ENCODE results near the gene FAM89A. TPM values are rescaled to one million over a fixed set of nuclear protein-coding genes. Genes with fewer than 3 reads are reported as not detected.
A peak's percentile ranks its signal among the peaks of the same experiment; 100 is the strongest.

FAM89A gene
- polyA plus RNA-seq, 1 donor (not counting 4 experiments of a cell fraction or from before 2014, with no cell fraction given), result 32.3 TPM

- H3K9me1 ChIP-seq (ENCODE audit: control insufficient read depth, extremely low read depth, insufficient read depth, low read length), result no peaks in the 10 kb centered on the region
- dilution Hi-C loops (cut with MboI; ENCODE audit: extremely low pct_ligation_motif_present, low sequenced_read_pairs), result no loop called here
- H3K27ac ChIP-seq (ENCODE audit: control insufficient read depth, insufficient read depth, low read length), result peak within 1 kb of the TSS; percentile 51
- H4K20me1 ChIP-seq (ENCODE audit: control insufficient read depth, extremely low read depth, insufficient read depth, low read length), result no peaks in the 10 kb centered on the region
- peak; percentile 96 for DNase-seq (ENCODE audit: low read depth, low spot score)
- peaks cover 6 to 18% of the 10 kb centered on the region in 2 experiments for H3K36me3 ChIP-seq (ENCODE audit: control insufficient read depth in 2 of 2, extremely low read depth in 1 of 2, insufficient read depth in 2 of 2, low read length in 2 of 2)
- H3K4me1 ChIP-seq (ENCODE audit: control insufficient read depth, extremely low read depth, insufficient read depth, low read length), result peaks cover 12% of the 10 kb centered on the region
- H3K9me3 ChIP-seq (ENCODE audit: control insufficient read depth, low read depth, low read length), result no peaks in the 10 kb centered on the region
- peak within 1 kb of the TSS; percentile 76 for H3K9ac ChIP-seq (ENCODE audit: control insufficient read depth, extremely low read depth, insufficient read depth, low read length)
- peak within 1 kb of the TSS; percentile 74 for H2AFZ ChIP-seq (ENCODE audit: control insufficient read depth, low read length)
- H3K4me3 ChIP-seq (ENCODE audit: control insufficient read depth in 2 of 3, extremely low read depth in 1 of 3, insufficient read depth in 2 of 3, low read depth in 1 of 3, low read length in 3 of 3), result peak within 1 kb of the TSS; percentile 87 to 93 (median 92)
- TF ChIP-seq, protein P1, sequence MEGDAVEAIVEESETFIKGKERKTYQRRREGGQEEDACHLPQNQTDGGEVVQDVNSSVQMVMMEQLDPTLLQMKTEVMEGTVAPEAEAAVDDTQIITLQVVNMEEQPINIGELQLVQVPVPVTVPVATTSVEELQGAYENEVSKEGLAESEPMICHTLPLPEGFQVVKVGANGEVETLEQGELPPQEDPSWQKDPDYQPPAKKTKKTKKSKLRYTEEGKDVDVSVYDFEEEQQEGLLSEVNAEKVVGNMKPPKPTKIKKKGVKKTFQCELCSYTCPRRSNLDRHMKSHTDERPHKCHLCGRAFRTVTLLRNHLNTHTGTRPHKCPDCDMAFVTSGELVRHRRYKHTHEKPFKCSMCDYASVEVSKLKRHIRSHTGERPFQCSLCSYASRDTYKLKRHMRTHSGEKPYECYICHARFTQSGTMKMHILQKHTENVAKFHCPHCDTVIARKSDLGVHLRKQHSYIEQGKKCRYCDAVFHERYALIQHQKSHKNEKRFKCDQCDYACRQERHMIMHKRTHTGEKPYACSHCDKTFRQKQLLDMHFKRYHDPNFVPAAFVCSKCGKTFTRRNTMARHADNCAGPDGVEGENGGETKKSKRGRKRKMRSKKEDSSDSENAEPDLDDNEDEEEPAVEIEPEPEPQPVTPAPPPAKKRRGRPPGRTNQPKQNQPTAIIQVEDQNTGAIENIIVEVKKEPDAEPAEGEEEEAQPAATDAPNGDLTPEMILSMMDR (optimal IDR thresholded peaks at IDR 0.05 in 1 of 3, IDR thresholded peaks at IDR 0.05 in 1 of 3, conservative IDR thresholded peaks at IDR 0.05 in 1 of 3; ENCODE audit: extremely low read depth in 1 of 3, insufficient read depth in 2 of 3, low read length in 3 of 3), result peak; percentile 26 to 74 (median 41)
- no peak for TF ChIP-seq EZH2 (IDR thresholded peaks at IDR 0.05; ENCODE audit: low read length)
- no peak for FAIRE-seq
- H3K79me2 ChIP-seq (ENCODE audit: control insufficient read depth, insufficient read depth, low read length), result peaks cover 51% of the 10 kb centered on the region
- peak within 1 kb of the TSS; percentile 96 for H3K4me2 ChIP-seq (ENCODE audit: control insufficient read depth, extremely low read depth, insufficient read depth, low read depth, low read length)
- H3K27me3 ChIP-seq (ENCODE audit: control insufficient read depth, extremely low read depth, insufficient read depth, low read length), result no peaks in the 10 kb centered on the region
Observed at GRCh38 chr1:230978491-230979388, 61.3 kb downstream of the FAM89A start, which contains the start of the genes ARV1 and TTC13. TSS of gene ARV1 (plus strand) at chr1:230979094. CDS start at chr1:230979106, 12 bp downstream. TSS of gene TTC13 (minus strand) at chr1:230978861. CDS start at chr1:230978830, 31 bp downstream.

DNA sequence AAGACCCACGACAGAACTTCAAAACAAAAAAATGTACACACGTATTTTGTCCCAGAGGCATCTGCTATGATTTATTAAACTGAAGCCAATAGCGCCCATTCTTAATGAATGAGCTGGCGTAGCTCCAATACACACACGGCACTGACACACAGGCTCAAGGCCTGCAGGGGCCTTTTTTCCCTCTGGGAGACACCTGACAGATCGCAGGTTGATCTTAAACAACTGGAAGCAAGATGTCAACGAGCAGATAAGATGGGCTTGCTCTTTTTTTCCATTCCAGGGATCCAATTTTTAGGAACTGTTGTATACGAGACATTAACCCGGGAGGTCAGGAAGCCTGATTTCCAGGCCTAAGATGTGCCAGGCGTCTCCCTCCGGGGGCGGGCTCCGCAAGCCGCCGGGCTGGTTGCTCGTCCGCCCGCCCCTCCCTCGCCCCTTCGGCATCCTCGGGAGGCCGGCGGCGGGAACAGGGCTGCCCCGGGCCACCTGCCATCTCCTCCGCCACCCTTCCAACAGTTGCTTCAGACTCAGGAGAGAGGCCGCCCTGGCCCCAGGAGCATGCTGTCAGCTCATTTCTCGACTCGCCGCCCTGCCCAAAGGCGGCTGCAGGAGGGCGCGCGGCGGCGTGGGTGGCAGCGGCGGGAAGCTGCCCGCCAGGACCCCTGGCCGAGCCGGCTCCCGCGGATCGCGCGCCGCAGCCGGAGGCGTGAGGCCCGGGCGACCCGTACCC lies 62.1 kb downstream of the FAM89A start:
- Histone ChIP-seq H3K9ac (ENCODE audit: control insufficient read depth, extremely low read depth, insufficient read depth, low read length) (peak overlapping the region; percentile 65), H4K20me1 (ENCODE audit: control insufficient read depth, extremely low read depth, insufficient read depth, low read length) (no peaks in the 10 kb centered on the region), H2AFZ (ENCODE audit: control insufficient read depth, low read length) (peak overlapping the region; percentile 58), H3K9me1 (ENCODE audit: control insufficient read depth, extremely low read depth, insufficient read depth, low read length) (no peaks in the 10 kb centered on the region), H3K27ac (ENCODE audit: control insufficient read depth, insufficient read depth, low read length) (peak overlapping the region; percentile 51), H3K4me1 (ENCODE audit: control insufficient read depth, extremely low read depth, insufficient read depth, low read length) (peaks cover 12% of the 10 kb centered on the region), H3K4me3 (ENCODE audit: control insufficient read depth in 2 of 3, extremely low read depth in 1 of 3, insufficient read depth in 2 of 3, low read depth in 1 of 3, low read length in 3 of 3) (peak overlapping the region; percentile 77 to 92 (median 87)), H3K79me2 (ENCODE audit: control insufficient read depth, insufficient read depth, low read length) (peaks cover 48% of the 10 kb centered on the region), H3K27me3 (ENCODE audit: control insufficient read depth, extremely low read depth, insufficient read depth, low read length) (no peaks in the 10 kb centered on the region), H3K36me3 (ENCODE audit: control insufficient read depth in 2 of 2, extremely low read depth in 1 of 2, insufficient read depth in 2 of 2, low read length in 2 of 2) (peaks cover 6 to 18% of the 10 kb centered on the region in 2 experiments), H3K4me2 (ENCODE audit: control insufficient read depth, extremely low read depth, insufficient read depth, low read depth, low read length) (peak overlapping the region; percentile 96), H3K9me3 (ENCODE audit: control insufficient read depth, low read depth, low read length) (no peaks in the 10 kb centered on the region)
- TF ChIP-seq EZH2 (IDR thresholded peaks at IDR 0.05; ENCODE audit: low read length), result no peak
- TF ChIP-seq, protein P1 (optimal IDR thresholded peaks at IDR 0.05 in 1 of 3, IDR thresholded peaks at IDR 0.05 in 1 of 3, conservative IDR thresholded peaks at IDR 0.05 in 1 of 3; ENCODE audit: extremely low read depth in 1 of 3, insufficient read depth in 2 of 3, low read length in 3 of 3), result no peak
- no peak for FAIRE-seq
- dilution Hi-C loops (cut with MboI; ENCODE audit: extremely low pct_ligation_motif_present, low sequenced_read_pairs), result no loop called here
- no peak for DNase-seq (ENCODE audit: low read depth, low spot score)

Data from keratinocyte (primary cell).